H1 (cell line): ENCODE measurements around the gene TAF15. TPM values are rescaled to one million over a fixed set of nuclear protein-coding genes. Genes with fewer than 3 reads are reported as not detected.

Experiments
- CTCF ChIA-PET: fragments of 300-600 bp; sonication (Branson Sonifier 250); formaldehyde crosslinking; loops from one replicate; lab custom pipeline; 2021; ENCODE audit not compliant: partially characterized antibody; lab: Charles Lee
- POLR2A ChIA-PET: fragments of 300-600 bp; sonication (Branson Sonifier 250); formaldehyde crosslinking; loops from one replicate; lab custom pipeline; 2021; ENCODE audit warnings: inconsistent platforms; ENCODE audit not compliant: partially characterized antibody; lab: Charles Lee
- DNase-seq, 2 experiments: peaks; one replicate each; pipeline versions ENCODE4 v3.0.0 to v3.0.0-alpha.2; 2010 to 2022; ENCODE audit warnings: low spot score in 2 of 2, low read depth in 1 of 2, mixed read lengths in 1 of 2
- FAIRE-seq: peaks from 2 replicates; lab custom pipeline; 2011; peaks lifted over from hg19 to GRCh38; lab: Jason Lieb, UNC
- H2AFZ ChIP-seq: 2 replicates; pipeline ENCODE4 v1.8.1; 2012; ENCODE audit warnings: low read length, inconsistent platforms
- H2AK5ac ChIP-seq: 2 replicates; pipeline ENCODE4 v1.6.1; 2013; ENCODE audit warnings: low read depth, low read length
- H2BK120ac ChIP-seq: replicated peaks from 2 replicates; pipeline ENCODE3; 2013; ENCODE audit warnings: low read depth, low read length, inconsistent platforms
- H2BK12ac ChIP-seq: 2 replicates; pipeline ENCODE4 v1.6.1; 2013; ENCODE audit warnings: low read depth, low read length
- H2BK15ac ChIP-seq: 2 replicates; pipeline ENCODE4 v1.6.1; 2013; ENCODE audit warnings: low read length
- H2BK20ac ChIP-seq: 2 replicates; pipeline ENCODE4 v1.6.1; 2013; ENCODE audit warnings: low read length
- H2BK5ac ChIP-seq: 2 replicates; pipeline ENCODE4 v1.6.1; 2013; ENCODE audit warnings: low read depth, low read length
- H3K14ac ChIP-seq: 2 replicates; pipeline ENCODE4 v1.6.1; 2013; ENCODE audit warnings: inconsistent platforms; ENCODE audit not compliant: insufficient read length
- H3K18ac ChIP-seq: 2 replicates; pipeline ENCODE4 v1.6.1; 2013; ENCODE audit warnings: low read length; ENCODE audit errors: extremely low read depth
- H3K23ac ChIP-seq: 2 replicates; pipeline ENCODE4 v1.6.1; 2013; ENCODE audit warnings: inconsistent platforms; ENCODE audit not compliant: insufficient read length
- H3K23me2 ChIP-seq: 2 replicates; pipeline ENCODE4 v1.6.1; 2013; ENCODE audit warnings: low read depth, low read length
- H3K27ac ChIP-seq: 2 replicates; pipeline ENCODE4 v1.6.1; 2011; ENCODE audit warnings: low read depth, low read length, inconsistent platforms
- H3K27me3 ChIP-seq, 4 experiments: replicated peaks in 1 of 4; 1 replicate in 1 of 4; 2 replicates in 3 of 4; pipeline versions ENCODE4 v1.6.1 to v1.8.1; 2011 to 2013; ENCODE audit warnings: low read length in 3 of 4, mild to moderate bottlenecking in 3 of 4, inconsistent platforms in 2 of 4, mixed read lengths in 2 of 4, moderate library complexity in 1 of 4; ENCODE audit not compliant: control insufficient read depth in 3 of 4, insufficient read depth in 3 of 4; ENCODE audit errors: extremely low read depth in 1 of 4
- H3K36me3 ChIP-seq, 4 experiments: 2 replicates each; pipeline versions ENCODE4 v1.6.1 to v1.8.1; 2011 to 2013; ENCODE audit warnings: mild to moderate bottlenecking in 4 of 4, low read length in 3 of 4, moderate library complexity in 2 of 4, control low read depth in 1 of 4, inconsistent platforms in 1 of 4; ENCODE audit not compliant: insufficient read depth in 4 of 4, control insufficient read depth in 2 of 4
- H3K4ac ChIP-seq: replicated peaks from 2 replicates; pipeline ENCODE3; 2013; ENCODE audit warnings: low read length, low read depth, mixed read lengths, inconsistent platforms; ENCODE audit not compliant: insufficient read length
- H3K4me1 ChIP-seq, 4 experiments: replicated peaks in 1 of 4; 1 replicate in 1 of 4; 2 replicates in 3 of 4; pipeline versions ENCODE4 v1.6.1 to v1.8.1; 2011 to 2013; ENCODE audit warnings: low read length in 3 of 4, inconsistent platforms in 2 of 4, mixed read lengths in 1 of 4; ENCODE audit not compliant: insufficient read depth in 4 of 4, control insufficient read depth in 3 of 4
- H3K4me2 ChIP-seq, 2 experiments: 2 replicates each; pipeline versions ENCODE4 v1.6.1 to v1.8.1; 2011 to 2013; ENCODE audit warnings: low read depth in 2 of 2, low read length in 2 of 2, control low read depth in 1 of 2, inconsistent platforms in 1 of 2, mild to moderate bottlenecking in 1 of 2; ENCODE audit not compliant: insufficient read depth in 1 of 2
- H3K4me3 ChIP-seq, 4 experiments: fragments of 200-600, 300-600 bp in 1 of 4; sonication (generic), shearing (Covaris generic), sonication (Bioruptor Twin) in 1 of 4; 2 replicates each; pipeline versions ENCODE4 v1.5.1 to v1.8.1; 2011 to 2016; ENCODE audit warnings: low read length in 4 of 4, low read depth in 3 of 4, control low read depth in 2 of 4, inconsistent platforms in 2 of 4, mild to moderate bottlenecking in 2 of 4, mixed read lengths in 1 of 4, moderate library complexity in 1 of 4; ENCODE audit not compliant: insufficient read depth in 2 of 4; ENCODE audit errors: extremely low read depth in 1 of 4
- H3K56ac ChIP-seq: replicated peaks from 2 replicates; pipeline ENCODE3; 2013; ENCODE audit warnings: low read depth, mild to moderate bottlenecking, mixed read lengths, low read length, inconsistent platforms; ENCODE audit not compliant: insufficient read length
- H3K79me1 ChIP-seq: 2 replicates; pipeline ENCODE4 v1.6.1; 2013; ENCODE audit warnings: low read depth, low read length, control low read depth
- H3K79me2 ChIP-seq, 2 experiments: 2 replicates each; pipeline versions ENCODE4 v1.6.1 to v1.8.1; 2012 to 2013; ENCODE audit warnings: low read length in 2 of 2, mild to moderate bottlenecking in 2 of 2, inconsistent platforms in 1 of 2; ENCODE audit not compliant: insufficient read depth in 2 of 2, control insufficient read depth in 1 of 2
- H3K9ac ChIP-seq, 4 experiments: replicated peaks in 1 of 4; 1 replicate in 1 of 4; 2 replicates in 3 of 4; pipeline versions ENCODE4 v1.6.1 to v1.8.1; 2011 to 2013; ENCODE audit warnings: low read depth in 3 of 4, low read length in 3 of 4, control low read depth in 2 of 4, mild to moderate bottlenecking in 2 of 4, moderate library complexity in 2 of 4, inconsistent platforms in 1 of 4; ENCODE audit errors: extremely low read depth in 1 of 4
- H3K9me3 ChIP-seq, 2 experiments: 2 replicates each; pipeline versions ENCODE4 v1.6.1 to v1.8.1; 2012 to 2013; ENCODE audit warnings: mild to moderate bottlenecking in 2 of 2, moderate library complexity in 2 of 2, control low read depth in 1 of 2, inconsistent platforms in 1 of 2, low read depth in 1 of 2, low read length in 1 of 2, mixed read lengths in 1 of 2; ENCODE audit not compliant: insufficient read depth in 2 of 2
- H4K20me1 ChIP-seq, 2 experiments: replicated peaks in 1 of 2; 2 replicates each; pipeline versions ENCODE3 to v1.8.1; 2011 to 2013; ENCODE audit warnings: inconsistent platforms in 2 of 2, low read length in 2 of 2, mild to moderate bottlenecking in 1 of 2; ENCODE audit not compliant: insufficient read depth in 2 of 2, control insufficient read depth in 1 of 2
- H4K5ac ChIP-seq: 2 replicates; pipeline ENCODE4 v1.6.1; 2013; ENCODE audit warnings: low read length, low read depth, mixed read lengths, inconsistent platforms; ENCODE audit not compliant: insufficient read length
- H4K8ac ChIP-seq: 2 replicates; pipeline ENCODE4 v1.8.0; 2013; ENCODE audit warnings: mild to moderate bottlenecking, moderate library complexity, low read length, inconsistent platforms; ENCODE audit not compliant: insufficient read depth; ENCODE audit errors: extremely low read depth
- H4K91ac ChIP-seq: replicated peaks from 2 replicates; pipeline ENCODE3; 2013; ENCODE audit warnings: low read length, mixed read lengths, inconsistent platforms; ENCODE audit not compliant: insufficient read length
- WGBS, 2 experiments: shearing (Covaris generic) in 1 of 2; methylation state at CpG; one replicate each; pipeline versions ENCODE4 v1.1.6 to v1.1.7; 2013 to 2015; ENCODE audit warnings: low lambda C conversion rate in 2 of 2, mixed read lengths in 2 of 2, inconsistent platforms in 1 of 2, low coverage in 1 of 2, missing lambda C conversion rate in 1 of 2; ENCODE audit not compliant: insufficient replicate concordance in 2 of 2, insufficient coverage in 1 of 2, insufficient read length in 1 of 2; ENCODE audit errors: extremely low coverage in 1 of 2, missing lambda C conversion rate in 1 of 2; 5-methylcytosine and 5-hydroxymethylcytosine counted together
- polyA plus RNA-seq, 7 experiments: library from polyadenylated mRNA; depleted of rRNA in 3 of 7; stranded (reverse) in 5 of 7; unstranded in 2 of 7; fragments of >200 nt in 5 of 7; fragments of 200-250 nt in 2 of 7; gene quantifications; 1 replicate in 5 of 7; 2 replicates in 1 of 7; 4 replicates in 1 of 7; pipeline versions ENCODE4 v1.2.1 to v1.2.3, GENCODE V29; 2011 to 2013; ENCODE audit warnings: missing spikeins in 2 of 7, mixed read lengths in 2 of 7
- total RNA-seq: library from RNA; stranded (reverse); fragmentation: NEBNext Ultra II Directional; extraction: Animal tissue kit (Norgen Biotek cat#: 25700); gene quantifications from 2 replicates; pipeline ENCODE4 v1.2.1, GENCODE V29; 2021

TAF15 gene
- total and polyA plus RNA-seq, 2 of the 8 experiments (the other 6 are each of a cell fraction or from before 2014, with no cell fraction given), result 80.1 to 338 TPM

DNA sequence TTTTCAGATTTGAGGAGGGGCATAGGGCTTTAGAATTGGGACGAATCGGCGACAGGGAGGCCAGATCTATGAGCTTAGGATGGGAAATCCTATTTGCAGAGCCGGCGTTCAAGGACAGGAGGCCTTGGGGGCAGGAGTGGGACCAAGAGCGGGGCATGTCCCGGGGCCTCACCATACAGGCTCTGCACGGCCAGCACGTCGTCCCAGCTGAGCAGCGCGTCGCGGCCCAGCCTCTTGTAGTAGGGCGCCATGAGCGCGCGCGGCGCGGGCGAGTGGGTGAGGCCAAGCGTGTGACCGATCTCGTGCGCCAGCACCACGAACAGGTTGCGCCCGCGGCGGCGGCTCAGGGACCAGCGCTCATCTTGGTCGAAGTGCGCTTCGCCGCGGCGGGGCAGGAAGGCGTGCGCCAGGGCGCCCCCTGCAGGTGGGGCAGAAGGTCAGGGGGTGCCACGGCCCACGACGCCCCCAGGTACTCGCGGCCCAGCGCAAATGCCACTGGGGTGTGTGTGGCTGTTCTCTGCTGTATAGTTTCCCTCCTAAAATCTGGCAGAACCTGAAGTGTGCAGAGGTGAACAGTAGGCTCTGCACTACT lies 39.3 kb upstream of the TAF15 start:
- no peak overlapping the region for H2BK15ac ChIP-seq
- H3K18ac ChIP-seq, result no peak overlapping the region
- no peak overlapping the region; the same call in 1 of the 2 replicates for H4K8ac ChIP-seq
- no peaks in the 10 kb centered on the region for H4K20me1 ChIP-seq
- H3K4ac ChIP-seq, result no peak overlapping the region
- no peaks in the 10 kb centered on the region for H3K36me3 ChIP-seq
- no peaks in the 10 kb centered on the region for H3K23me2 ChIP-seq
- no peak overlapping the region for H2BK5ac ChIP-seq
- no peak overlapping the region for H2AK5ac ChIP-seq
- H3K4me3 ChIP-seq, result no peak overlapping the region
- no peak overlapping the region for H2BK20ac ChIP-seq
- no peaks in the 10 kb centered on the region for H3K79me2 ChIP-seq
- H3K14ac ChIP-seq, result no peak overlapping the region
- no peak overlapping the region for H3K23ac ChIP-seq
- no peak overlapping the region for H3K56ac ChIP-seq
- H2BK120ac ChIP-seq, result no peak overlapping the region
- H3K9ac ChIP-seq, result no peak overlapping the region
- H3K79me1 ChIP-seq, result no peaks in the 10 kb centered on the region
- H2BK12ac ChIP-seq, result no peak overlapping the region
- FAIRE-seq (no peak), DNase-seq (no peak)
- ChIA-PET CTCF (interaction anchor here (0.7 to 13.0 kb wide), 9 partner anchors 11 to 86 kb away, joined by 3 to 247 read pairs (median 19); partner anchors contain the start of genes MMP28 and TAF15), POLR2A (interaction anchor here (0.7 to 1.5 kb wide), 2 partner anchors 32 to 38 kb away, joined by 3 to 5 read pairs; partner anchors contain the start of gene TAF15)
- no peak overlapping the region for H4K5ac ChIP-seq
- 96% methylated on average over 46 of the region's 48 CpGs; no CpG with 5 or more reads in 1 of the 2 experiments for WGBS, 2 experiments
- peaks cover 5 to 30% (median 12%) of the 10 kb centered on the region in 4 experiments for H3K4me1 ChIP-seq
- no peak overlapping the region for H4K91ac ChIP-seq
- peaks cover 0 to 3% (median 1%) of the 10 kb centered on the region in 4 experiments; a peak in 3 of 7 replicates for H3K27me3 ChIP-seq
- no peak overlapping the region for H3K27ac ChIP-seq
- no peaks in the 10 kb centered on the region; a peak in 1 of 4 replicates for H3K9me3 ChIP-seq
- H3K4me2 ChIP-seq, result no peak overlapping the region
- H2AFZ ChIP-seq, result no peak overlapping the region
